RWPE2 (cell line): ENCODE results near the gene ITPR1.

Experiments
- ATAC-seq: fragments of 200-7000 bp; cut with Tn5 transposase; 3 replicates; pipeline ENCODE4 v1.9.1; 2021; ENCODE audit warnings: low read depth
- DNase-seq: peaks from one replicate; pipeline ENCODE4 v3.0.0-alpha.2; 2020; ENCODE audit warnings: low spot score
- H3K27ac ChIP-seq: fragments of 450-650 bp; 2 replicates; pipeline ENCODE4 v1.5.1; 2017; ENCODE audit warnings: mild to moderate bottlenecking; ENCODE audit not compliant: poor library complexity, severe bottlenecking
- H3K27me3 ChIP-seq: fragments of 250-450 bp; sonication (Bioruptor Pico); 2 replicates; pipeline ENCODE4 v1.5.1; 2021; ENCODE audit warnings: mild to moderate bottlenecking, moderate library complexity; ENCODE audit not compliant: insufficient read depth, poor library complexity, severe bottlenecking
- H3K36me3 ChIP-seq: fragments of 250-450 bp; sonication (Bioruptor Pico); 2 replicates; pipeline ENCODE4 v1.5.1; 2020; ENCODE audit warnings: low read depth, mild to moderate bottlenecking, moderate library complexity
- H3K4me1 ChIP-seq: fragments of 250-450 bp; sonication (Bioruptor Pico); 2 replicates; pipeline ENCODE4 v1.5.1; 2021; ENCODE audit warnings: mild to moderate bottlenecking, moderate library complexity; ENCODE audit not compliant: insufficient read depth, poor library complexity, severe bottlenecking
- H3K4me3 ChIP-seq: fragments of 250-450 bp; sonication (Bioruptor Pico); 2 replicates; pipeline ENCODE4 v1.5.1; 2021; ENCODE audit warnings: mild to moderate bottlenecking, moderate library complexity; ENCODE audit not compliant: severe bottlenecking
- H3K9me3 ChIP-seq: fragments of 250-450 bp; sonication (Bioruptor Pico); 2 replicates; pipeline ENCODE4 v1.5.1; 2021; ENCODE audit warnings: mild to moderate bottlenecking, moderate library complexity; ENCODE audit not compliant: severe bottlenecking
- CTCF ChIP-seq: fragments of 450-650 bp; IDR thresholded peaks from one replicate; pipeline ENCODE4 v1.5.1; 2017; ENCODE audit warnings: mild to moderate bottlenecking, moderate library complexity; ENCODE audit not compliant: poor library complexity, severe bottlenecking

The ITPR1 gene

GRCh38 chr3:4814904-4815574 lies 321.9 kb downstream of the ITPR1 start:
- no peaks in the 10 kb centered on the region for H3K36me3 ChIP-seq
- ATAC-seq, result no peak
- TF ChIP-seq CTCF, result no peak
- H3K4me3 ChIP-seq, result no peak overlapping the region
- H3K9me3 ChIP-seq, result peaks cover 6% of the 10 kb centered on the region
- H3K4me1 ChIP-seq, result no peaks in the 10 kb centered on the region
- no peaks in the 10 kb centered on the region for H3K27me3 ChIP-seq
- no peak overlapping the region for H3K27ac ChIP-seq
- DNase-seq, result no peak

GRCh38 chr3:4816306-4816705 lies 323.2 kb downstream of the ITPR1 start:
- Histone ChIP-seq H3K9me3 (peaks cover 6% of the 10 kb centered on the region), H3K27ac (no peak overlapping the region), H3K27me3 (no peaks in the 10 kb centered on the region), H3K4me1 (no peaks in the 10 kb centered on the region), H3K36me3 (no peaks in the 10 kb centered on the region), H3K4me3 (no peak overlapping the region)
- TF ChIP-seq CTCF, result no peak
- no peak for DNase-seq
- ATAC-seq, result no peak

GRCh38 chr3:4816718-4817117 lies 323.6 kb downstream of the ITPR1 start:
- Histone ChIP-seq H3K27ac (no peak overlapping the region), H3K4me3 (no peak overlapping the region), H3K4me1 (no peaks in the 10 kb centered on the region), H3K36me3 (no peaks in the 10 kb centered on the region), H3K27me3 (no peaks in the 10 kb centered on the region), H3K9me3 (peaks cover 6% of the 10 kb centered on the region)
- no peak for TF ChIP-seq CTCF
- DNase-seq (no peak), ATAC-seq (no peak)

GRCh38 chr3:4817128-4817527 lies 324.0 kb downstream of the ITPR1 start:
- TF ChIP-seq CTCF, result no peak
- H3K4me1 ChIP-seq, result no peaks in the 10 kb centered on the region
- H3K27ac ChIP-seq, result no peak overlapping the region
- ATAC-seq, result no peak
- DNase-seq, result no peak
- H3K9me3 ChIP-seq, result peaks cover 6% of the 10 kb centered on the region
- no peaks in the 10 kb centered on the region for H3K27me3 ChIP-seq
- H3K36me3 ChIP-seq, result no peaks in the 10 kb centered on the region
- no peak overlapping the region for H3K4me3 ChIP-seq

- Histone ChIP-seq H3K4me3 (no peak overlapping the region), H3K4me1 (no peaks in the 10 kb centered on the region), H3K27ac (no peak overlapping the region), H3K36me3 (no peaks in the 10 kb centered on the region), H3K27me3 (no peaks in the 10 kb centered on the region), H3K9me3 (peaks cover 6% of the 10 kb centered on the region)
- TF ChIP-seq CTCF, result no peak
- ATAC-seq (no peak), DNase-seq (no peak)
Measured at GRCh38 chr3:4818164-4818563, 325.0 kb downstream of the ITPR1 start.
